Measurements from ENCODE around the gene DPF3.

DNA sequence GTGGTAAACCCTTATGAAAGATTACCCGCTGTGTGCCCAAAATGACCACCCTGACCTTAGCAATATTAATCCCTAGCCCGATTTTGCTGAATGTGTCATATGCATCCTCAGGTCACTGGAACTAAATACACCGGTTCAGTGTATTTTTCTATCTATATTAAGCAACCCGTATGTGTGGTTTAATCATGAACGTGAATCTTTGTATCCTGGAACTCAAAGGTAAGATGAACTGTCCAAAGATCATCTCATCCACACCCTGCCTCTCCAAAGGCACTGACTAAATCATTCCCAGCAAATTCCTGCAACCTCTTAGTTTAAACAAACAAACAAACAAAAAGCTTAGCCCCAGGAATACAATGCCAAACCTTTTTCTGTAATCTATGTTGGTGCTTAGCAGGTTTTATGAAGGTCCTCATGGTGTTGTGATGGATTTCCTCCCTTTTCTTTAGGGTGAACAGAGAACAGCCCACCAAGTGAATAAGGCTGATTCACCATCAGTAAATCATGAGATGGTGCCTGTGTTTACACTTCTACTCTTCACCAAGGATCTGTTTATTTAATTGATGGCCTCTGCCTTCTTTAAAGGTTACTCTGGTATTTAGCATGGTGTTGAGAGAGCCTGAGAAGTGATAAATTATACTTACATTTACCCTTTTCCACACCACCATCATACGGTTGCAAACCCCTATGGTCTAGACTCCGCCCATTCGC is 298.6 kb downstream of the DPF3 start:
- TF ChIP-seq SIN3A (IDR thresholded peaks at IDR 0.05; ENCODE audit: borderline replicate concordance, insufficient read depth, low read depth, low read length): no peak
- TF ChIP-seq, protein P1, sequence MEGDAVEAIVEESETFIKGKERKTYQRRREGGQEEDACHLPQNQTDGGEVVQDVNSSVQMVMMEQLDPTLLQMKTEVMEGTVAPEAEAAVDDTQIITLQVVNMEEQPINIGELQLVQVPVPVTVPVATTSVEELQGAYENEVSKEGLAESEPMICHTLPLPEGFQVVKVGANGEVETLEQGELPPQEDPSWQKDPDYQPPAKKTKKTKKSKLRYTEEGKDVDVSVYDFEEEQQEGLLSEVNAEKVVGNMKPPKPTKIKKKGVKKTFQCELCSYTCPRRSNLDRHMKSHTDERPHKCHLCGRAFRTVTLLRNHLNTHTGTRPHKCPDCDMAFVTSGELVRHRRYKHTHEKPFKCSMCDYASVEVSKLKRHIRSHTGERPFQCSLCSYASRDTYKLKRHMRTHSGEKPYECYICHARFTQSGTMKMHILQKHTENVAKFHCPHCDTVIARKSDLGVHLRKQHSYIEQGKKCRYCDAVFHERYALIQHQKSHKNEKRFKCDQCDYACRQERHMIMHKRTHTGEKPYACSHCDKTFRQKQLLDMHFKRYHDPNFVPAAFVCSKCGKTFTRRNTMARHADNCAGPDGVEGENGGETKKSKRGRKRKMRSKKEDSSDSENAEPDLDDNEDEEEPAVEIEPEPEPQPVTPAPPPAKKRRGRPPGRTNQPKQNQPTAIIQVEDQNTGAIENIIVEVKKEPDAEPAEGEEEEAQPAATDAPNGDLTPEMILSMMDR (IDR thresholded peaks at IDR 0.05): no peak
- TF ChIP-seq REST (IDR thresholded peaks at IDR 0.05; ENCODE audit: insufficient read depth in 1 of 2, low read depth in 2 of 2, low read length in 1 of 2): no peak
